GM18909 (cell line): ENCODE results near the gene E2F3.

Experiments used
- ATAC-seq: cut with Tn5 transposase; IDR thresholded peaks from one replicate; pipeline ENCODE4 v1.9.1; 2021; ENCODE audit warnings: mild to moderate bottlenecking; ENCODE audit not compliant: unreplicated experiment, poor library complexity

E2F3 gene

GRCh38 chr6:20400456-20401204, 1.0 kb upstream of the E2F3 start:
- ATAC-seq, result no peak

DNA sequence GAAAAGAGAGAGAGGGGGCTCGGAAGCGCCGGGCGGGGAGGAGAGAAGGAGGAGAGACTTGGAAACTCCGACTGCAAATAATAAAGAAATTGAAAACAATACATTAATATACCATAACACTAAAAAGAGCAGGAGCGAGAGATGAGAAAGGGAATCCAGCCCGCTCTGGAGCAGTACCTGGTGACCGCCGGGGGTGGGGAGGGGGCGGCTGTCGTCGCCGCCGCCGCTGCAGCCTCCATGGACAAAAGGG, 338 bp downstream of the E2F3 start:
- ATAC-seq, result no peak

DNA sequence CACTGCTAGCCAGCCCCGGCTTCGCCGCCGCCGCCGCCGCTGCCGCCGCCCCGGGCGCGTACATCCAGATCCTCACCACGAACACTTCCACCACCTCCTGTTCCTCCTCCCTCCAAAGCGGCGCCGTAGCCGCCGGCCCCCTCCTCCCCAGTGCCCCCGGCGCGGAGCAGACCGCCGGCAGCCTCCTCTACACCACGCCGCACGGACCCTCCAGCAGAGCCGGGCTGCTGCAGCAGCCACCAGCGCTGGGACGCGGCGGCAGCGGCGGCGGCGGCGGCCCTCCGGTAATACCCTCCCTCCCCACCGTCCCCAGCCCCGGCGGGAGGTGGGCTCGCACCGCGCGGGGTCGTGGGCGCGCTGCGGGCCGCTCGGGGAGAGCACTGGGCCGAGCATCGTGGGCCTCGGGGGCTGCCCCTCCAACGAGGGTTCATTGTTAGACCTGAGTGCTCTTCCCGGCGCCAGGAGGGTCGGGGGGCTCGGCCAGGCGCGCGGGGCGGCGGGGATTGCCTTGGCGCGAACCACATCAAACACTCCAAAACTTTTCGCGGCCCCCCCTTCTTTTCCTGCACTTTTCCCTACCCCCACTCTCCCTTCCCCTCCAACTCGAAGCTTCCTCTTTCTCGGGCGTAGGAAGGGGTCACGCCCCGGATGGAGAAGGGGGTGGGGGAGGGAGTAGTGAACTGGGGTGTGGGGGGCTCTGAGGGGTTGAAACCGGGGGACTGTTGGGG, 827 bp downstream of the E2F3 start:
- no peak for ATAC-seq

- peak; percentile 53 for ATAC-seq
Observed at GRCh38 chr6:20403070-20403765, 1.5 kb downstream of the E2F3 start.

DNA sequence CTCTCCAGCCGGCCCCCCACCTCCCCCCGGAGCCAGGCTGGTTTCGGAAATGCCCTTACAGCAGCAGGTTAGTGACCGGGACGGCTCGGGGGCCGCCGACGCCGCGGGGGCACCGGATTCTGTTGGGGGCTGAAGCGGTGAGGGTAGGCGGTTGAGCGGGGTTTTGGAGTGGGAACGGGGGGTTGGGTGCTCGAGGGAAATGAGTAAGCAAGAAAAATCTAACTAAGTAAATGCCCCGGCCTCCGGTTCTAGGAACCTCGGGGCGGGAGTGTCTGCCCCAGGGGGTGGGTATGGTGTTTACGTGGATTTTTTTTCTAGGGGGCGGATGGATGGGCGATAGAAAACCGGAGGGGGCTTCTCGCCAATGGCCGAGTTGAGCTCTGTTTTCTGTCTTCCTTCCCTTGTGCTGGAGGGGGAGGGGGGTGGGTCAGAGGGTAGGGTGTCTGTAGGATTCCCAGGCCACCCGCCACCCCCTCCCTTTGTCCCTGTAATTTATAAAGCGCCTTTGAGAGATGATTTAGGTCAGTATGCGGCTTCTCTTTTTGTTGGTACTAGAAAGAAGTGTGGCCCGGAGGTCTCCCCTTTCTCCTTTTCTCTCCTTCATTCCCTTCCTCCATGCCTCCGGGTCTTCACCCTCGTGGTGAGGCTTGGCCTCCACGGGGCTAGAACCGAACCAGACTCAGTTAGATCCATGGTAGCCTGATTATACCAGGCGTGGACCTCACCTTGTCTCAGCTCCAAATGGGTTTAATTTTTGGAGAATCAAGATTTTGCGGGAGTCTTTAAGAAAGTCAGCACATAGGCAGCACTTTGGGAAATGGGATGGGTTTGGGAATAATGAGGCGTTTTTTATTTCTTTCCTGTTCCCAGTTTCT, 2.3 kb downstream of the E2F3 start:
- peak; percentile 0 for ATAC-seq

DNA sequence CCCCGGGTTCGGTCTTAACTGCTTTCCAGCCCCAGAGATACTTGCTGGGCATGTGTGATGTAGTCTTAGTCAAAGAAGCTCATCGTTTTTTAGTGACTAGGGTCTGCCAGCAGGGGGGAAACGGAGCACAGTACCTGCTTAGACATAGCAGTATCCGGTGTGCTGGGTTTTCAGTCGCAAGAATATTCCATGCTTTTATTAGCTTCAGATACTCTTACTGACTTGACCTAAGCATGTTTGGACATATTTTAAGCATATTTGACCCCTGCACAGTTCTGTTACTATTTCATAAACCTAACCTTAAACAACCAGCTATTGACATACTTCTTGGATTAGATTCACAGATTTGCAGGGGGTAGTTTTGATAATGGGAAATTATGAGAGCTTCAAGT, 3.0 kb downstream of the E2F3 start:
- ATAC-seq, result peak; percentile 33

DNA sequence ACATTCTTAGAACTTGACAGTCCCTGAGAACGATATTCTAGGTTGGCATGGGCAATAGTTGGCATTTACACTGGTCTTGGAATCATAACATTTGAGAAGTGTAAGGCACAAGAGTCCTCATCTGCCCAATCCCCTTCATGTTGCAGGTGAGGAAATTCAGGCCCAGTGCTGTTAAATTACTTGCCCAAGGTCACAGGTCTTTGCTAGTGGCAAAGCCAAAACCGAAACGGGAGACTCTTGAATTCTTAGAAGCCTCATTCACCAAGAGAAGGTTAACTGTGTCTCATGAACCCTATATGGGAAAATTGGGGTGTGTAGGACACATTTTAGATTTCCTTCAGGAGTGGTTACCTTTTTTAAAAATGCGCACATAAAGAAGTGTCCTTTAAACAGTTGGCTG, 7.2 kb downstream of the E2F3 start:
- ATAC-seq, result no peak

GRCh38 chr6:20409427-20409971, 7.8 kb downstream of the E2F3 start:
- ATAC-seq, result peak; percentile 97

DNA sequence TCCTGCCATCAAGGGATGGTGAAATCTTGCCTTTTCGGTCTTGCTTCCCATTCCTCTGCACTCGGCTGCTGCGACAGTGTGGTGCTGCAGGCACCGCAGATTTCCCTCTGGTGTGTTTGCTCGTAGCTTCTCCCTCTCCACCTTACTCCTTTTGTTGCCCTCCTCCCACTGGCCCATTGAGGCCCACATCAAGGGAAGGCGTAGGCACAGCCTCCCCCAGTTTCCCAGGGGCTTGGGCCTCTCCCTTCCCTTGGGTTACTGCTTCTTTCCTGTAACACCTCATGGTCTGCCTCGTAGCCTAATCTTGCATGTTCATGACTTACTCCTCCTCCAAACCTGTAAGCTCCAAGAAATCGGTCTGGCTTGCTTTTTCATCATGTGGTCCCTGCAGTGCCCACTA, 9.9 kb downstream of the E2F3 start:
- no peak for ATAC-seq

- ATAC-seq, result no peak
Observed at GRCh38 chr6:20411953-20412681, 10.4 kb downstream of the E2F3 start.

- ATAC-seq, result no peak
Observed at GRCh38 chr6:20412682-20413073, 11.0 kb downstream of the E2F3 start.

- ATAC-seq, result no peak
Observed at GRCh38 chr6:20413826-20414225, 12.1 kb downstream of the E2F3 start.

- ATAC-seq, result no peak
Observed at GRCh38 chr6:20414711-20415110, 13.0 kb downstream of the E2F3 start.

- no peak for ATAC-seq
Observed at GRCh38 chr6:20415304-20415703, 13.6 kb downstream of the E2F3 start.

DNA sequence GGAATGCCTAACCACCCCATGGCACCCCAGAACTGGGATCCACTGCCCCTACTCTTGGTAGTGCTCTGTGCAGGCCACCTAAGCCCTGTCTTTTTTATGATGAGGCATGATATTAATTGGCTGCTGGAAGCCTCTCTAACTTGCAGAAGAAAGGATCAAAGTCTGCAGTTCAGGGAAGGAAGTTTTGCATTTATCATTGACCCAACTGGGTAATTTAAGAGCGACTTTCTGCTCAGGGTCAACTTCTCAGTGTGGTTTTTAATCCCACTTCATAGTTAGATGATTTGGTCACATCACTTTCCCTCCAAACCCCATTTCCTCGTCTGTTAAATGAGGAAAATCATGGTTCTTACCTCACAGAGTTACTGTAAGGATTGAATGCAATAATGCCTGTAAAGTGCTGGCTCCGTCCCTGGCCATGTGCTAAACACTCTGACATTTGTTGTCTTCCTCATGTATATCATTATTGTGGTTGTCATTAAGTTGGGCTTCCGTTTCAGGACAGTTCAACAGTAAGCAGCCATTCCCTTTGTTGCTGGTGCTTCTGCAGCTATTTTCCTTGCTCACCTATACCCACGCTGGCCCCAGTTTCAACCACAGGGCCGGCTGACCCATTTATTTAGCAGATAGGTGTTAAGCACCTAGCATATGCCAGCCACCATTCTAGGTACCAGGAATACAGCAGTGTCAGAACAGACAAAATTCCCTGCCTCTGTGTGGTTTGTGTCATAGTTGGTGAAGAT, 14.2 kb downstream of the E2F3 start:
- ATAC-seq, result no peak

- ATAC-seq, result no peak
Observed at GRCh38 chr6:20416567-20417345, 15.1 kb downstream of the E2F3 start.

DNA sequence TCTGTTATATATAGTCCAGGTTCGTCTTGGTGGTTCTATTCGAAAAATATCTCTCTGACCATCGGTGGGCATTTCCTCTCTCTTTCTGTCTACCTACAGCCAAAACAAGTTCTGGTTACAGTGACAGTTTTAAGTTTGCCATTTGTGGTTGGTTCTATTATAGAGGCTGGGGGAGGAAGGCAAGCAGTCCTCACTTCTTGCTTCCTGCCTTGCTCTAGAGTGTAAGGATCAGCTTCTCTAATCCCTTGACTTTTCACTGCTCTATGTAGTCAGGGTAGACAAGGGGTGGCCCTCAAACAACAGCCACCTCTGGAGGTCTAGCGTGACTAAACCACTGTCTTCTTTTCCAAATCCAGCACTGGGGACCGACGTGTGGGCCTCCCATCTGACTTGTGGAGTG, 16.1 kb downstream of the E2F3 start:
- ATAC-seq, result peak; percentile 72
